ENCODE results near the gene SLC25A29. TPM values are rescaled to one million over a fixed set of nuclear protein-coding genes. Genes with fewer than 3 reads are reported as not detected.

The SLC25A29 gene
- total RNA-seq, 1 experiment from 2014 or later: 179 TPM

GRCh38 chr14:100313464-100314230 is 7.4 kb upstream of the SLC25A29 start (continued):
- TF ChIP-seq ZNF532 (CRISPR knock-in tag; IDR thresholded peaks at IDR 0.05; ENCODE audit: borderline replicate concordance) (no peak), SMAD3 (CRISPR knock-in tag; IDR thresholded peaks at IDR 0.05; ENCODE audit: borderline replicate concordance) (no peak), PRDM15 (CRISPR knock-in tag; IDR thresholded peaks at IDR 0.05) (no peak), ZBTB21 (CRISPR knock-in tag; IDR thresholded peaks at IDR 0.05; ENCODE audit: borderline replicate concordance) (no peak), NR3C1 (CRISPR knock-in tag; conservative IDR thresholded peaks at IDR 0.05; ENCODE audit: low read depth) (no peak), AR (CRISPR knock-in tag; IDR thresholded peaks at IDR 0.05) (no peak)

- Mint-ChIP-seq H3K27ac (no peak overlapping the region; the same call in 1 of the 2 replicates), H3K4me1 (peaks cover 29% of the 10 kb centered on the region), H3K9me3 (no peaks in the 10 kb centered on the region), H3K27me3 (ENCODE audit: low read depth) (no peaks in the 10 kb centered on the region), H3K4me3 (no peak overlapping the region), H3K36me3 (no peaks in the 10 kb centered on the region)
- ChIA-PET CTCF (interaction anchor here (0.5 to 1.4 kb wide), 4 partner anchors 8 to 120 kb away, joined by 3 to 5 read pairs (median 3); no protein-coding TSS in a partner anchor), POLR2A (interaction anchor here (0.6 kb wide), 1 partner anchor 710 kb away, joined by 9 read pairs; no protein-coding TSS in a partner anchor)
- DNase-seq (ENCODE audit: low spot score) (no peak), ATAC-seq (no peak)
- no peak for TF ChIP-seq ZNF532 (CRISPR knock-in tag; IDR thresholded peaks at IDR 0.05; ENCODE audit: borderline replicate concordance)
- TF ChIP-seq NR3C1 (CRISPR knock-in tag; conservative IDR thresholded peaks at IDR 0.05; ENCODE audit: low read depth): no peak
- no peak for TF ChIP-seq ZNF671 (CRISPR knock-in tag; IDR thresholded peaks at IDR 0.05)
- TF ChIP-seq OVOL2 (CRISPR knock-in tag; IDR thresholded peaks at IDR 0.05; ENCODE audit: borderline replicate concordance): no peak
- no peak for TF ChIP-seq PRRX2 (CRISPR knock-in tag; IDR thresholded peaks at IDR 0.05)
- no peak for TF ChIP-seq E2F5 (CRISPR knock-in tag; IDR thresholded peaks at IDR 0.05)
- TF ChIP-seq ZMAT4 (CRISPR knock-in tag; IDR thresholded peaks at IDR 0.05): no peak
- no peak for TF ChIP-seq ELF4 (CRISPR knock-in tag; IDR thresholded peaks at IDR 0.05; ENCODE audit: low read depth)
- no peak for TF ChIP-seq NR2C2 (CRISPR knock-in tag; IDR thresholded peaks at IDR 0.05)
- no peak for TF ChIP-seq MYBL2 (CRISPR knock-in tag; IDR thresholded peaks at IDR 0.05)
- TF ChIP-seq CREM (CRISPR knock-in tag; IDR thresholded peaks at IDR 0.05): no peak
- TF ChIP-seq ERG (CRISPR knock-in tag; IDR thresholded peaks at IDR 0.05): no peak
Measured at GRCh38 chr14:100312877-100313400, 6.7 kb upstream of the SLC25A29 start.
